Keratinocyte (primary cell): ENCODE measurements around the gene TUBB4B. TPM values are rescaled to one million over a fixed set of nuclear protein-coding genes. Genes with fewer than 3 reads are reported as not detected.
"Not testable (repeated sequence)": the region's sequence is repeated elsewhere in the genome, so short reads cannot be mapped to it uniquely, and the experiment has no call there.

ENCODE experiments used
- DNase-seq: peaks from one replicate; pipeline ENCODE4 v3.0.0-alpha.2; 2011; ENCODE audit warnings: low read depth, missing footprints, low spot score
- FAIRE-seq: peaks from 2 replicates; lab custom pipeline; 2011; peaks lifted over from hg19 to GRCh38; lab: Jason Lieb, UNC
- H2AFZ ChIP-seq: 2 replicates; pipeline ENCODE4 v1.6.0; 2012; ENCODE audit warnings: low read length, control low read depth, inconsistent platforms; ENCODE audit not compliant: control insufficient read depth
- H3K27ac ChIP-seq: 2 replicates; pipeline ENCODE4 v1.5.1; 2011; ENCODE audit warnings: low read length; ENCODE audit not compliant: control insufficient read depth, insufficient read depth
- H3K27me3 ChIP-seq: 3 replicates; pipeline ENCODE4 v1.6.0; 2011; ENCODE audit warnings: low read length; ENCODE audit not compliant: control insufficient read depth, insufficient read depth; ENCODE audit errors: extremely low read depth
- H3K36me3 ChIP-seq, 2 experiments: 2 replicates in 1 of 2; 3 replicates in 1 of 2; pipeline ENCODE4 v1.5.1; 2011; ENCODE audit warnings: low read length in 2 of 2, mild to moderate bottlenecking in 1 of 2; ENCODE audit not compliant: control insufficient read depth in 2 of 2, insufficient read depth in 2 of 2; ENCODE audit errors: extremely low read depth in 1 of 2
- H3K4me1 ChIP-seq: 3 replicates; pipeline ENCODE4 v1.5.1; 2011; ENCODE audit warnings: low read length; ENCODE audit not compliant: control insufficient read depth, insufficient read depth; ENCODE audit errors: extremely low read depth
- H3K4me2 ChIP-seq: 3 replicates; pipeline ENCODE4 v1.6.0; 2011; ENCODE audit warnings: low read depth, low read length; ENCODE audit not compliant: control insufficient read depth, insufficient read depth; ENCODE audit errors: extremely low read depth
- H3K4me3 ChIP-seq, 3 experiments: fragments of 200-600 bp in 1 of 3; sonication (generic) in 1 of 3; 2 replicates in 2 of 3; 3 replicates in 1 of 3; pipeline ENCODE4 v1.5.1; 2011 to 2016; ENCODE audit warnings: low read length in 3 of 3, mild to moderate bottlenecking in 3 of 3, control low read depth in 2 of 3, inconsistent platforms in 1 of 3, low read depth in 1 of 3, mixed read lengths in 1 of 3, mixed run types in 1 of 3, moderate library complexity in 1 of 3; ENCODE audit not compliant: control insufficient read depth in 2 of 3, insufficient read depth in 2 of 3; ENCODE audit errors: extremely low read depth in 1 of 3
- H3K79me2 ChIP-seq: 2 replicates; pipeline ENCODE4 v1.6.0; 2012; ENCODE audit warnings: low read length; ENCODE audit not compliant: control insufficient read depth, insufficient read depth
- H3K9ac ChIP-seq: 3 replicates; pipeline ENCODE4 v1.6.0; 2011; ENCODE audit warnings: low read length; ENCODE audit not compliant: control insufficient read depth, insufficient read depth; ENCODE audit errors: extremely low read depth
- H3K9me1 ChIP-seq: 3 replicates; pipeline ENCODE4 v1.6.0; 2011; ENCODE audit warnings: low read length; ENCODE audit not compliant: control insufficient read depth, insufficient read depth; ENCODE audit errors: extremely low read depth
- H3K9me3 ChIP-seq: 2 replicates; pipeline ENCODE4 v1.5.1; 2012; ENCODE audit warnings: low read depth, low read length; ENCODE audit not compliant: control insufficient read depth
- H4K20me1 ChIP-seq: 3 replicates; pipeline ENCODE4 v1.6.0; 2011; ENCODE audit warnings: low read length; ENCODE audit not compliant: control insufficient read depth, insufficient read depth; ENCODE audit errors: extremely low read depth
- CTCF ChIP-seq, 3 experiments: IDR thresholded peaks in 1 of 3; conservative IDR thresholded peaks in 1 of 3; optimal IDR thresholded peaks in 1 of 3; 2 replicates in 2 of 3; 3 replicates in 1 of 3; pipeline versions ENCODE3 to v1.5.1; 2011; ENCODE audit warnings: low read length in 3 of 3, mild to moderate bottlenecking in 3 of 3, moderate library complexity in 2 of 3, control low read depth in 1 of 3, inconsistent platforms in 1 of 3; ENCODE audit not compliant: insufficient read depth in 2 of 3; ENCODE audit errors: extremely low read depth in 1 of 3
- EZH2 ChIP-seq: IDR thresholded peaks from one replicate; pipeline ENCODE4 v1.6.1; 2012; ENCODE audit warnings: inconsistent platforms, mild to moderate bottlenecking, low read length, moderate library complexity
- dilution Hi-C: fragments of 300-500 bp; cut with MboI; formaldehyde crosslinking; loops from one replicate; pipeline ENCODE4 v1.7.0; 2020; ENCODE audit warnings: low sequenced_read_pairs; ENCODE audit not compliant: extremely low pct_ligation_motif_present
- polyA plus RNA-seq, 5 experiments: library from polyadenylated mRNA; depleted of rRNA in 3 of 5; stranded (reverse) in 3 of 5; stranded (forward) in 1 of 5; unstranded in 1 of 5; fragments of >200 nt; gene quantifications; 1 replicate in 1 of 5; 2 replicates in 3 of 5; 3 replicates in 1 of 5; pipeline versions ENCODE4 v1.2.1 to v1.2.3, GENCODE V29; 2011 to 2012; ENCODE audit warnings: missing spikeins in 2 of 5, low read depth in 1 of 5, low replicate concordance in 1 of 5

Gene TUBB4B
- polyA plus RNA-seq, 1 donor (not counting 4 experiments of a cell fraction or from before 2014, with no cell fraction given): 440 TPM

- H3K4me3 ChIP-seq: peak overlapping the region; percentile 90 to 94 (median 93)
- H3K27me3 ChIP-seq: no peaks in the 10 kb centered on the region
- peak overlapping the region; percentile 89 for H3K9ac ChIP-seq
- DNase-seq (no peak), FAIRE-seq (peak; percentile 63)
- no peak overlapping the region for H2AFZ ChIP-seq
- peaks cover 33% of the 10 kb centered on the region for H3K79me2 ChIP-seq
- TF ChIP-seq EZH2 (no peak), CTCF (optimal IDR thresholded peaks at IDR 0.05 in 1 of 3, IDR thresholded peaks at IDR 0.05 in 1 of 3, conservative IDR thresholded peaks at IDR 0.05 in 1 of 3; ENCODE audit: extremely low read depth in 1 of 3, insufficient read depth in 2 of 3, low read length in 3 of 3) (no peak)
- peaks cover 30% of the 10 kb centered on the region for H3K4me1 ChIP-seq
- H4K20me1 ChIP-seq: peaks cover 28% of the 10 kb centered on the region
- dilution Hi-C loops: no loop called here
- H3K36me3 ChIP-seq: peaks cover 11 to 26% of the 10 kb centered on the region in 2 experiments
- peak overlapping the region; percentile 84 for H3K4me2 ChIP-seq
- H3K27ac ChIP-seq: peak overlapping the region; percentile 78
- no peaks in the 10 kb centered on the region for H3K9me3 ChIP-seq
- H3K9me1 ChIP-seq: peaks cover 3% of the 10 kb centered on the region
Observed at GRCh38 chr9:137242269-137243203, 1.4 kb downstream of the TUBB4B start.

GRCh38 chr9:137243266-137243625 is 2.2 kb downstream of the TUBB4B start:
- dilution Hi-C loops, H3K9ac ChIP-seq, H3K27ac ChIP-seq, H2AFZ ChIP-seq, DNase-seq, H3K9me3 ChIP-seq, H3K9me1 ChIP-seq, H3K27me3 ChIP-seq, FAIRE-seq: not testable (repeated sequence)
- peaks cover 11 to 25% of the 10 kb centered on the region in 2 experiments for H3K36me3 ChIP-seq
- H4K20me1 ChIP-seq: peaks cover 28% of the 10 kb centered on the region
- peak overlapping the region in 2 of 3 experiments; percentile 2 to 43 for H3K4me3 ChIP-seq
- H3K79me2 ChIP-seq: peaks cover 33% of the 10 kb centered on the region
- peaks cover 30% of the 10 kb centered on the region for H3K4me1 ChIP-seq
- peak overlapping the region; percentile 84 for H3K4me2 ChIP-seq
